GM19324 (cell line): ENCODE measurements around the gene DHX9.

Experiments
- ATAC-seq: cut with Tn5 transposase; IDR thresholded peaks from one replicate; pipeline ENCODE4 v1.9.1; 2021; ENCODE audit warnings: mild to moderate bottlenecking, moderate library complexity; ENCODE audit not compliant: unreplicated experiment, low FRiP score

Gene DHX9

GRCh38 chr1:182839209-182840066 lies at the start of gene DHX9:
Gene DHX9 (plus strand): TSS chr1:182839347. CDS start chr1:182842567, 3,220 bp downstream.
- ATAC-seq = peak; percentile 71

GRCh38 chr1:182791281-182792179 lies 47.6 kb upstream of the DHX9 start:
- ATAC-seq = no peak

- ATAC-seq = no peak
Measured at GRCh38 chr1:182794091-182794490, 45.1 kb upstream of the DHX9 start.

- ATAC-seq = no peak
Measured at GRCh38 chr1:182794676-182795201, 44.4 kb upstream of the DHX9 start.

GRCh38 chr1:182795563-182796228 lies 43.5 kb upstream of the DHX9 start:
- no peak for ATAC-seq

GRCh38 chr1:182802006-182802803 lies 36.9 kb upstream of the DHX9 start:
- ATAC-seq = no peak

GRCh38 chr1:182803846-182804245 lies 35.3 kb upstream of the DHX9 start:
- no peak for ATAC-seq

GRCh38 chr1:182806015-182806678 lies 33.0 kb upstream of the DHX9 start:
- no peak for ATAC-seq

GRCh38 chr1:182807907-182808306 lies 31.2 kb upstream of the DHX9 start:
- ATAC-seq = no peak

GRCh38 chr1:182809414-182809957 lies 29.7 kb upstream of the DHX9 start:
- no peak for ATAC-seq

- ATAC-seq = no peak
Measured at GRCh38 chr1:182811975-182812722, 27.0 kb upstream of the DHX9 start.

- no peak for ATAC-seq
Measured at GRCh38 chr1:182816863-182817262, 22.3 kb upstream of the DHX9 start.

GRCh38 chr1:182817802-182818201 lies 21.3 kb upstream of the DHX9 start:
- ATAC-seq = no peak

- no peak for ATAC-seq
Measured at GRCh38 chr1:182823220-182823619, 15.9 kb upstream of the DHX9 start.

GRCh38 chr1:182826892-182827291 lies 12.3 kb upstream of the DHX9 start:
- ATAC-seq = no peak

- ATAC-seq = peak; percentile 71
Measured at GRCh38 chr1:182829285-182829932, 9.7 kb upstream of the DHX9 start.

- no peak for ATAC-seq
Measured at GRCh38 chr1:182833271-182833670, 5.9 kb upstream of the DHX9 start.

- ATAC-seq = no peak
Measured at GRCh38 chr1:182834326-182834725, 4.8 kb upstream of the DHX9 start.
